Vagina (tissue), 2 donors: ENCODE results near the gene CPLX4. TPM values are rescaled to one million over a fixed set of nuclear protein-coding genes. Genes with fewer than 3 reads are reported as not detected.
A peak's percentile ranks its signal among the peaks of the same experiment; 100 is the strongest.

Experiments
- DNase-seq, 2 donors: peaks; one replicate each; pipeline ENCODE4 v3.0.0-alpha.2; 2017; ENCODE audit errors: extremely low spot score in 2 of 2
- H3K27ac ChIP-seq: fragments of 200-600 bp; sonication (generic); one replicate; pipeline ENCODE4 v1.5.1; 2019
- H3K27me3 ChIP-seq: fragments of 200-600 bp; sonication (generic); one replicate; pipeline ENCODE4 v1.5.1; 2019
- H3K36me3 ChIP-seq, 2 donors: fragments of 200-600 bp; sonication (generic); one replicate each; pipeline ENCODE4 v1.5.1; 2017 to 2019
- H3K4me1 ChIP-seq: fragments of 200-600 bp; sonication (generic); one replicate; pipeline ENCODE4 v1.5.1; 2019
- H3K4me3 ChIP-seq, 2 donors: fragments of 200-600 bp; sonication (generic); 1 replicate in 1 of 2; 2 replicates in 1 of 2; pipeline ENCODE4 v1.5.1; 2016 to 2019
- H3K9me3 ChIP-seq: fragments of 200-600 bp; sonication (generic); one replicate; pipeline ENCODE4 v1.5.1; 2019
- POLR2A ChIP-seq, 2 donors: fragments of 450-650 bp; IDR thresholded peaks; one replicate each; pipeline ENCODE4 v1.6.1; 2017; ENCODE audit warnings: antibody characterized with exemption in 2 of 2, mild to moderate bottlenecking in 2 of 2, moderate library complexity in 2 of 2
- POLR2AphosphoS5 ChIP-seq, 2 donors: sonication (generic); formaldehyde crosslinking; IDR thresholded peaks; one replicate each; pipeline ENCODE4 v1.9.0; 2017; ENCODE audit warnings: antibody characterized with exemption in 2 of 2, mild to moderate bottlenecking in 2 of 2, low read depth in 1 of 2; ENCODE audit not compliant: insufficient read depth in 1 of 2
- intact Hi-C: fragments of 100-400 bp; cut with DNase I; formaldehyde crosslinking; loops from one replicate; pipeline ENCODE4 v1.15.1; 2023
- total RNA-seq: library from RNA; depleted of rRNA; stranded (reverse); fragments of >200 nt; gene quantifications from one replicate; pipeline ENCODE4 v1.2.3, GENCODE V29; 2016
- TF ChIP-seq, protein P1 (sequence below), 3 experiments: fragments of 450-650 bp in 2 of 3; fragments of 200-600 bp in 1 of 3; sonication (generic) in 1 of 3; IDR thresholded peaks; one replicate each; pipeline ENCODE4 v1.5.1; 2017 to 2019; ENCODE audit warnings: antibody characterized with exemption in 3 of 3, mild to moderate bottlenecking in 2 of 3, moderate library complexity in 2 of 3

Gene CPLX4, protein sequence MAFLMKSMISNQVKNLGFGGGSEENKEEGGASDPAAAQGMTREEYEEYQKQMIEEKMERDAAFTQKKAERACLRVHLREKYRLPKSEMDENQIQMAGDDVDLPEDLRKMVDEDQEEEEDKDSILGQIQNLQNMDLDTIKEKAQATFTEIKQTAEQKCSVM
- total RNA-seq = not detected

DNA sequence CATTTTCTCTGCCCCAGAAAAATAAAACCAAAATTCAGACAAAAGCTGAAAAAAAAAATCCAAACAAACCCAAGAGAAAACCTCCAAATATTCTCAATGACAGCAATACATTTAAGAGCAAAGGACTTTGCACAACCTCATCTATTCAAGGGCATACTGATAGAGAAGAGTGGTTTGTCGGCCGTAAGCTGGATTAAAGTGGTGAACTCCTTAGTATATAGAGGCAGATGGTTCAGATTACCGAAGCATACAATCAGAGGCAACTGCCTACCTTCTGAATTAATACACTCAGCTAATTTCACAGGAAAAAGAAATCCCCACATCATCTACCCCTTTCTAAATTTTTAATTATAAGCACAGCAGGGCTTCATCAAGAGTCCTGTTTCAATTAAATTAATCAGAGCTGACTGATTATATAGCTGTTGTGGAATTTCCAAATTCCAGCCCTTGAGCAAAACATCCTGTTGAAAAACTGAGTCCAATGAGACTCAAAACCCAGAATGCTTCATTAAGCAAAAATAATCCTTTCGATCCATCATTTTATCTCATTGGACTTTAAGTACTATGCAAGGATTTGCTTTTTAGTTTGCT is at the start of gene CPLX4:
CPLX4 (minus strand) TSS at position 190 of the 591 bp plus-strand sequence; CDS start at position 3, 187 bp downstream.
- intact Hi-C loops = no loop called here

DNA sequence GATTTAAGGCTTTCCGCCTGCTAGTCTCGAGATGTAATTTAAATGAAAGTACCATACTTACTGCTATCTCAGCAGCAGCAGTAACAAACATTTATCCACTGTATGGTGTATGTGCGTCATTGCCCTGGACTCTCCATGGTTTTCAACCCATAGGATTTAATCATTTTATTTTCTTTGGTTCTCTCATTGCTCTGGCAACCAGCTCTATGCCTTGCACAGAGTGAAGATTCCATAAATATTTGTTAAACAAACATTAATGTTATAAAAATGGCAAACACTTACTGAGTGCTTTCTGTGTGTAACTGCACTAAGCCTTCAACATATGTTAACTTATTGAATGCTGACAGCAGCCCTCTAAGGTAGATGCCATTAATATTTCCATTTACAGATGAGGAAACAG is 41.9 kb upstream of the CPLX4 start:
- Histone ChIP-seq H3K27ac (no peak overlapping the region), H3K4me3 (no peak overlapping the region), H3K9me3 (no peaks in the 10 kb centered on the region), H3K4me1 (peaks cover 21% of the 10 kb centered on the region), H3K36me3 (peaks cover 0 to 4% of the 10 kb centered on the region in 2 donors), H3K27me3 (no peaks in the 10 kb centered on the region)
- intact Hi-C loops = no loop called here
- DNase-seq = no peak
- TF ChIP-seq, protein P1, sequence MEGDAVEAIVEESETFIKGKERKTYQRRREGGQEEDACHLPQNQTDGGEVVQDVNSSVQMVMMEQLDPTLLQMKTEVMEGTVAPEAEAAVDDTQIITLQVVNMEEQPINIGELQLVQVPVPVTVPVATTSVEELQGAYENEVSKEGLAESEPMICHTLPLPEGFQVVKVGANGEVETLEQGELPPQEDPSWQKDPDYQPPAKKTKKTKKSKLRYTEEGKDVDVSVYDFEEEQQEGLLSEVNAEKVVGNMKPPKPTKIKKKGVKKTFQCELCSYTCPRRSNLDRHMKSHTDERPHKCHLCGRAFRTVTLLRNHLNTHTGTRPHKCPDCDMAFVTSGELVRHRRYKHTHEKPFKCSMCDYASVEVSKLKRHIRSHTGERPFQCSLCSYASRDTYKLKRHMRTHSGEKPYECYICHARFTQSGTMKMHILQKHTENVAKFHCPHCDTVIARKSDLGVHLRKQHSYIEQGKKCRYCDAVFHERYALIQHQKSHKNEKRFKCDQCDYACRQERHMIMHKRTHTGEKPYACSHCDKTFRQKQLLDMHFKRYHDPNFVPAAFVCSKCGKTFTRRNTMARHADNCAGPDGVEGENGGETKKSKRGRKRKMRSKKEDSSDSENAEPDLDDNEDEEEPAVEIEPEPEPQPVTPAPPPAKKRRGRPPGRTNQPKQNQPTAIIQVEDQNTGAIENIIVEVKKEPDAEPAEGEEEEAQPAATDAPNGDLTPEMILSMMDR (IDR thresholded peaks at IDR 0.05) = no peak

More for the DNA sequence above, at the start of gene CPLX4:
- no peak within 1 kb of the TSS for H3K27ac ChIP-seq
- H3K9me3 ChIP-seq = no peaks in the 10 kb centered on the region
- DNase-seq = no peak
- TF ChIP-seq POLR2AphosphoS5 (IDR thresholded peaks at IDR 0.05; ENCODE audit: insufficient read depth in 1 of 2, low read depth in 1 of 2) = no peak
- TF ChIP-seq, protein P1 (IDR thresholded peaks at IDR 0.05) = no peak
- TF ChIP-seq POLR2A (IDR thresholded peaks at IDR 0.05) = no peak
- no peaks in the 10 kb centered on the region for H3K4me1 ChIP-seq
- no peaks in the 10 kb centered on the region for H3K27me3 ChIP-seq
- no peaks in the 10 kb centered on the region for H3K36me3 ChIP-seq
- H3K4me3 ChIP-seq = no peak within 1 kb of the TSS

DNA sequence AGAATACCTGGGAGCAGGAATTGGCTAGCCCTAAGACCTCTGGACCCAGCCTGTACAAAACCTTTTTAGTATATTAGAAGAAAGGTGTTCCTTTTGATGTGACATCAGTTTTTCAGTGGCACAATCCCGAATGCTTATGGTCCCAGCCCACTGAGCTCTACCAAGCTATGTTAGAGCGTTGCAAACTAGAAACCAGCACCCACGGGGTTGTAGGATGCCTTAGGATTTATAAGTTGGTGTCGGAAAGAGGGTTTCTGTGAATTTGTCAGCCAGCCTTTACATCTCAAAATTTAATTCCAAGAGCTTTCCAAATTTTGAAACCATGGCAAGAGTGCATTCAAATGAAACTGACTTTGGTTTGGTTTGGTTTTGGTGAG is 41.1 kb upstream of the CPLX4 start:
- intact Hi-C loops = no loop called here
- Histone ChIP-seq H3K4me1 (peaks cover 21% of the 10 kb centered on the region), H3K36me3 (peaks cover 0 to 8% of the 10 kb centered on the region in 2 donors), H3K4me3 (peak overlapping the region; percentile 82 to 94), H3K27ac (peak overlapping the region; percentile 89), H3K9me3 (no peaks in the 10 kb centered on the region), H3K27me3 (no peaks in the 10 kb centered on the region)
- no peak for DNase-seq
- TF ChIP-seq, protein P1 (IDR thresholded peaks at IDR 0.05) = no peak
- TF ChIP-seq POLR2A (IDR thresholded peaks at IDR 0.05) (no peak), POLR2AphosphoS5 (IDR thresholded peaks at IDR 0.05; ENCODE audit: insufficient read depth in 1 of 2, low read depth in 1 of 2) (no peak)

DNA sequence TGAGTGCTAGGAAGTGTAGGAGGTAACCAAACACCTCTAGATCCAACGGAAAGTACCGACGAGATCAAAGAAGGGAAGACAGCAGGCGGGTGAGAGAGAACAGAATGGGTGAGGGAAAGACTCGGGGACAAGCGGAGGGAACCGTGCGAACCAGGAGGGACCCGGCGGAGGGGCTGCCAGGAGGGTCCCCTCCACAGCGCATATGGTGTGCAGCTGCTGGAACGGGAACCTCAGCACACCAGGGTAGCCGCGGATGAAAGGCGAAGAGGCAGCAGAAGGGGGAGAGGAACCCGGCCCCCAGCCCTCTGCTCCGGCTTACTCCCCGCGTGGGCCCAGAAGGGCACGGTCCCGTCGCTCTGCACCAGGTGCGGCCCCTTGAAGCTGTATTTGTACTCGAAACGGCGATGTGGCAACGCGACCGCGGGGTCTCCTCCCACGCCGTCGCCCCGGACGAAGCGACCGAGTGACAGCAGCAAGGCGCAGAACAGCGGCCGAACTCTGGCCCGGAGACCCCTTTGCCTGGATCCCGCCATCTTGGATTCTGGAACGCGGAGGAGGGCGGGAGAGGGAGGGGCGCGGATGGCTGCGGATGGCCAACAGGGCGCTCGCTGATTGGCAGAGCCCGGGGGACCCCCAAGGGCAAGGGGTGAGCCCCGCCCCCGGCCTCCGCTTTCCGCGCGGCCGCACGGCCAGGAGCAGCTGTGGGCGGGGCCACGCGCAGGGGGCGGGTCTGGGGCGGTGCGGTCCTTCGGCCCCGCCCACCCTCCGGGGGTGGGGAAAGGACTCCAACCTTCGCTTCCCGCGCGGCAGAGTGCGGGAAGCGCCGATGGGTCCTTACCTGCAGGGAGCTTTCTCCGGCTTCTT is 40.5 kb upstream of the CPLX4 start, which contains the start of gene LMAN1:
LMAN1 (minus strand) TSS at position 554 of the 864 bp plus-strand sequence; CDS start at position 533, 21 bp downstream.
- peak within 1 kb of the TSS; percentile 82 to 94 for H3K4me3 ChIP-seq
- peak within 1 kb of the TSS; percentile 89 for H3K27ac ChIP-seq
- peak in 1 of 2 donors; percentile 92 for DNase-seq
- H3K4me1 ChIP-seq = peaks cover 21% of the 10 kb centered on the region
- intact Hi-C loops = no loop called here
- no peaks in the 10 kb centered on the region for H3K27me3 ChIP-seq
- H3K9me3 ChIP-seq = no peaks in the 10 kb centered on the region
- peaks cover 0 to 13% of the 10 kb centered on the region in 2 donors for H3K36me3 ChIP-seq
- TF ChIP-seq, protein P1 (IDR thresholded peaks at IDR 0.05) = no peak
- peak in 1 of 2 donors; percentile 86 for TF ChIP-seq POLR2AphosphoS5 (IDR thresholded peaks at IDR 0.05; ENCODE audit: insufficient read depth in 1 of 2, low read depth in 1 of 2)
